ENCODE results near the gene PTP4A2.
"Not testable (repeated sequence)": the region's sequence is repeated elsewhere in the genome, so short reads cannot be mapped to it uniquely, and the experiment has no call there.

The PTP4A2 gene

GRCh38 chr1:31954607-31955283 is 16.6 kb upstream of the PTP4A2 start:
- no peak overlapping the region for H3K4me3 ChIP-seq (ENCODE audit: low read length)
- no peak for DNase-seq (ENCODE audit: low read depth, low spot score)

DNA sequence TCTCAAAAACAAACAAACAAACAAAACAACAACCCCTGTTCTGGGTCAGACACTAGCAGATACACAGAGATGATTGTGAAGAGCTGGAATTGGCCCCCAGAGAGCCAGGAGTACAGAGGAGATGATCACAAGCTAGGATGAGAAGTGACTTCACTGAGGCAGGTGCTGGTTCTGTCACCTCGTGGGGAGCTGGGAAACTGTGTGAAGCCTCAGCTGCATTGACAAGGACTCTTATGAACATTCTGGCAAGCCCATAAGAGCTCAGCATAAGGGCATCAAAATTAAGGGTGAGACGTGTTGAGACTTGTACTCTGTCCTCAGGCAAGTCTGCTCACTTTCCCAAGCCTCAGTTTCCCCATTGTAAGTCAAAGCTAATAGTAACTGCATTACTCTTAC is 14.7 kb upstream of the PTP4A2 start:
- H3K4me3 ChIP-seq (ENCODE audit: low read length): no peak overlapping the region
- no peak for DNase-seq (ENCODE audit: low read depth, low spot score)

DNA sequence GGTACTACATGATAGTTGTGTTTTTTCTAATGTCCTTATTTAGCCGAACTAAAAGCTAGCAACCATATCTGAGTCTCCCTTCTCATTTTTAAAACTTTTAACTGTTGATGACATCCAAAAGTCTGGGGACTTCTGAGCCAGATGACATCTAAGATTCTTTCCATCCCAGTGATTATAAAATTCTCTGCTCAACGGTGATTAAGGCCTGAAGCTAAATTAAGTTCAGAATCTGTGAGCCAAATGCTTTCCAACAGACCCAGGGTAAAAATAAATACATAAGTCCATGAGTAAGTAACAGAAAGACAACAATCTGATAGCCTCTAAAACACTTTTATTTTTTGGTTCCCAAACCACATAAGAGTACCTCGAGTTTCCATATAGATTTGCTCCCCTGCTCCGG is 13.1 kb upstream of the PTP4A2 start:
- DNase-seq (ENCODE audit: low read depth, low spot score): no peak
- H3K4me3 ChIP-seq (ENCODE audit: low read length): no peak overlapping the region

DNA sequence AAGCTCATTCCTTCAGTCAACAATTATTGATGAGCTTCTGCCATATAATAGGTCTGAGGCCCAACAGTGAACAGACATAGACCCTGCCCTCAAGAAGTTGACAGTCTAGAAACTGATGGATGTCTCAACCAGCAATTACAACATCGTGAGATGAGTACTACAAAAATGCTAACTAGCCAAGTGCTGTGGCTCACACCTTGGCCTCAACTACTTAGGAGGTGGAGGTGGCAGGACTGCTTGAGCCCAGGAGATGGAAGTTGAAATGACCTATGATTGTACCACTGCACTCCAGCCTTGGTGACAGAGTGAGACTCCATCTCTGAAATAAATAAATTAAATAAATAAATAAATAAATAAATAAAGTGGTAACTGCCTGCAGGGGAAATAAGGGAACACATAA is 11.7 kb upstream of the PTP4A2 start:
- no peak for DNase-seq (ENCODE audit: low read depth, low spot score)
- no peak overlapping the region for H3K4me3 ChIP-seq (ENCODE audit: low read length)

GRCh38 chr1:31945677-31946076 is 7.5 kb upstream of the PTP4A2 start:
- H3K4me3 ChIP-seq (ENCODE audit: low read length); DNase-seq (ENCODE audit: low read depth, low spot score): not testable (repeated sequence)

DNA sequence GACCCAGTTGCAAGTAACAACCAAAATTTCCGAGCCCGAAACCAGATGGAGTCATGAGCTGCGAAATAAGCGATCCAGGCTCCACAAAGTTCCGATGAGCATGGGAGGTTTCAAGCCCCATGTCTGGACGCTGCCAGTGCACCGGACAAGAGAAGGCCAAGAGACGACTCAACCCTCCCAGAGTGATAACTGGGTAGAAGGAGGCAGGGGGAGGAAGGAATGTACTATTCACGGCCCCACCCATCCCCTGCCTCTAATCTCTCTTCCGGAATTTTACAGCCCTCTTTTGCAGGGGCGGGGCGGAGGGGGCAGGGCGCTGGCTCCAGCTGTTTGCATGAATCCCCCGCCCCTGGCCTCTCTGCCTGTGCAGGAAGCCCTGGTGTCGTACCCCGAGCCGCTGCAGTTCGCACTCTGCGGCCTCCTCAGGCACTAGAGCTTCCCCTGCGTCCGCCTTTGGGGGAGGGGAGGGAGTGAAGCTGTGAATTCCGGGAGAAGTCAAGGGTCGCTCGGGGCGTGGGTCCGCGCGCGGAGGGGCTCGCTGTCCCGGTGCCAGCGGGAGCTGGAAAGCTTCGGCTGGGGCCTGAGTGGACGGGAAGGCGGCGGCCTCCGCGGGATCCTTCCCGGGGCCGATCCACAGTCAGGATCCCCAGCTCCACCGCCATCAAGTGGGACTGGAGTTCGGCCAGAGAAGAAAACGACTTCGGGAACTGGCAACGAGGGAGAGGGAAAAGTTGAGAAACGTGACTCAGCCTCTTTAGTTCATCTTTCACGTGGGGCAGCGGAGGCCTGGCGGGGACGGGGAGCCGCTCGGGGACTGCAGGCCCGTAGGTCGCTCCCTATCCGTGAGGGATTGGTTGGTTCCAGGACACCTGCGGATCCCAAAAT is 6.3 kb upstream of the PTP4A2 start:
- peak; percentile 96 for DNase-seq (ENCODE audit: low read depth, low spot score)
- H3K4me3 ChIP-seq (ENCODE audit: low read length): peak overlapping the region; percentile 68

DNA sequence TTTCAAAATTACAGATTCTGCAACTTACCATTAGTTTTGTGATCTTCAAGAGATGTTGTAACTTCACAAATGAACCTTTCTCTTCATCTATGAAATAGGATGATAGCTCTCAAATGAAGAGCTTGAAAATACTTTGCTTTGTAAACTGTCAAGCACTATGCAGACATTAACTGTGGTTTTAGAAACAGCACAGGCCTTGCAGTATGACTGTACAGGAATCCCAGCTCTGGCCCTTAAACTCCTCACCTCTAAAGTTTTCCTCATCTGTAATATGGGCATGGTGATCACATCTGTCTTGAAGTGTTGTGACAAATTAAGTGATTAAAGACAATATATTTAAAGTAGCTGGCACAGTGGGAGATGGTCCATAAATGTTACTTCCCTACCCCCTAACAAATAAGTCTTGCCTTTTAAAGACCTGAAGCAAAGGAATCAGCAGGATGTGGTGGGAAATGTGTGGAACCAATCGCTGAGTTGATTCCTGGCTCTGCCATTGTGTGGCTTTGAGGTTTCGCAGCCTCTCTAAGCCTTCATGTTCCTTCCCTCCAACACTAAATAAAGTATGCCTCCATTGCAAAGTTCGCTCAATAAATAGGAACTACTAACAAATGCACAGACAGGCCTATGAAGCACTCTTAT is 5.5 kb upstream of the PTP4A2 start:
- peak; percentile 97 for DNase-seq (ENCODE audit: low read depth, low spot score)
- peak overlapping the region; percentile 68 for H3K4me3 ChIP-seq (ENCODE audit: low read length)

DNA sequence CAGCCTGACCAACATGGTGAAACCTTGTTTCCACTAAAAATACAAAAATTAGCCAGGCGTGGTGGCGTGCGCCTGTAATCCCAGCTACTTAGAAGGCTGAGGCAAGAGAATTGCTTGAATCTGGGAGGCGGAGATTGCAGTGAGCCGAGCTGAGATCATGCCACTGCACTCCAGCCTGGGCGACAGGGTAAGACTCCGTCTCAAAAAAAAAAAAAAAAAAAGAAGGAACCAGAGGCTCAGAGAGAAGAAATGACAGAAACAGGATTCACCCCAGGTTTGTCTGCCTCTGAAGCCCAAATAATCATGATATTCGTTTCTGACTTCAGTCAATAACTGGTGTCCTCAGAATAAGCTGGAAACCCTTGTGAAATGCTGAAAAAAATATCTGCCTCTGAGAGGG is 3.9 kb upstream of the PTP4A2 start:
- DNase-seq (ENCODE audit: low read depth, low spot score): not testable (repeated sequence)
- H3K4me3 ChIP-seq (ENCODE audit: low read length): peak overlapping the region; percentile 37

- peak overlapping the region; percentile 31 for H3K4me3 ChIP-seq (ENCODE audit: low read length)
- peak; percentile 88 for DNase-seq (ENCODE audit: low read depth, low spot score)
These were observed 1.5 kb upstream of the PTP4A2 start for GRCh38 chr1:31939484-31940329.

GRCh38 chr1:31937300-31938183 is 626 bp downstream of the PTP4A2 start:
- H3K4me3 ChIP-seq (ENCODE audit: low read length): peak overlapping the region; percentile 99
- no peak for DNase-seq (ENCODE audit: low read depth, low spot score)

GRCh38 chr1:31936981-31937299 is 1.2 kb downstream of the PTP4A2 start:
- DNase-seq (ENCODE audit: low read depth, low spot score): no peak
- peak overlapping the region; percentile 99 for H3K4me3 ChIP-seq (ENCODE audit: low read length)

GRCh38 chr1:31936278-31936980 is 1.7 kb downstream of the PTP4A2 start:
- DNase-seq (ENCODE audit: low read depth, low spot score): no peak

DNA sequence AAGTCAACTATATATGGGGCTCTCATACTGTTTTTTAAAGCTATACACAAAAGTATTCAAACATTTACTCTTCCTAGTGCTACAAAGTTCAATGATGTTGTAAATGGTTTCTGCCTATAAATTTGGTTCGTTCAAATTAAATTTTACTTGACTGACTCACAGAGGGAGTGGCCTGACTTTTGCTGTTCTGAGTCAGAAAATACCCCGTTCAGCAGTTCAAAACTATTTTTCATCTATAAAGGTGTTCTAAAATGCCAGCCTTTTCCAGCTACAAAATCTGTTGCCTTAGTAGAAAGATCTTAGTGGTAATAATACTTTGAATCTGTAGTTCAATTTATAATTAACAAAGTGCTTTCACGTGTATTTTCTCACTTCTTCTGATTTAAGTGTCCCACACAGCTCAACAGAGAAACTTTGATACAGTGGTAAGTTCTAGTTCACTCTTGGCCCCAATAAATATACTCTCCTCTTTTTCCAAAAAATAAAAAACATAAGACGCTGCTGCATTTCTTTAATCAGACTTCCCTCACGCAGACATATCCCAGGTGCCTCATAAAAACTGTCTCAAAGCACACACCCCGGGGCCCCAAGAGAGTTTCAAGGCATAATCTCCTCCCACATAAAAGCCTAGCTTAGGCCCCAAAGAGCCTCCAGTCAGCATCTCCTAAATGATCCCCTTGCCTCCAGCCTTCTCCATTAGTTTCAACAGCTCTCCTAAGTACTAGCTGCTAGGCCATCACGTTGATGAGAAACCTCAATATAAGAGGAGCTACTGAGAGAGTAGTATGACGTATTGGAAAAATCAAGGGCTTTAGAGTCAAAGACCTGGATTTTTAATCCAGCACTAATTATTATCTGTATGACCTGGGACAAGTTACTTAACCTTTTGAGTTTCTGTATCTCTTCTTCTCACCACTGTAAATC is 3.2 kb downstream of the PTP4A2 start:
- DNase-seq (ENCODE audit: low read depth, low spot score): peak; percentile 80
- peak overlapping the region; percentile 99 for H3K4me3 ChIP-seq (ENCODE audit: low read length)

More at GRCh38 chr1:31936278-31936980, 1.7 kb downstream of the PTP4A2 start:
- peak overlapping the region; percentile 99 for H3K4me3 ChIP-seq (ENCODE audit: low read length)

- DNase-seq (ENCODE audit: low read depth, low spot score): peak; percentile 72
- H3K4me3 ChIP-seq (ENCODE audit: low read length): peak overlapping the region; percentile 99
These were observed 5.5 kb downstream of the PTP4A2 start for GRCh38 chr1:31932491-31933316.

- DNase-seq (ENCODE audit: low read depth, low spot score): no peak
- peak overlapping the region; percentile 37 for H3K4me3 ChIP-seq (ENCODE audit: low read length)
These were observed 6.5 kb downstream of the PTP4A2 start for GRCh38 chr1:31931593-31932225.
